Measurements from ENCODE around the gene MAST1. TPM values are rescaled to one million over a fixed set of nuclear protein-coding genes. Genes with fewer than 3 reads are reported as not detected.

The MAST1 gene
- total and polyA plus RNA-seq, 2 experiments from 2014 or later = 13.9 to 19.9 TPM

GRCh38 chr19:12875086-12875485, 36.8 kb downstream of the MAST1 start:
- no peak for ATAC-seq
- Histone ChIP-seq H3K4me3 (no peak overlapping the region), H3K4me2 (no peak overlapping the region), H3K27me3 (ENCODE audit: insufficient read depth) (peaks cover under 1% of the 10 kb centered on the region; the same call in 1 of the 2 replicates), H3K9me2 (ENCODE audit: insufficient read depth) (no peaks in the 10 kb centered on the region), H3K79me2 (replicated peaks; ENCODE audit: insufficient read depth) (no peaks in the 10 kb centered on the region), H3K36me3 (ENCODE audit: insufficient read depth) (no peaks in the 10 kb centered on the region), H2AFZ (no peak overlapping the region), H3K4me1 (ENCODE audit: insufficient read depth) (no peaks in the 10 kb centered on the region), H4K20me1 (replicated peaks; ENCODE audit: insufficient read depth) (no peaks in the 10 kb centered on the region), H3F3A (replicated peaks; ENCODE audit: low read depth) (peaks cover 8% of the 10 kb centered on the region), H3K27ac (ENCODE audit: low read depth) (no peak overlapping the region)
- no peak for DNase-seq (ENCODE audit: low spot score)
- TF ChIP-seq ZNF331 (CRISPR knock-in tag; IDR thresholded peaks at IDR 0.05; ENCODE audit: low read depth) (no peak), POLR2AphosphoS5 (IDR thresholded peaks at IDR 0.05; ENCODE audit: low read depth) (no peak), ETS1 (IDR thresholded peaks at IDR 0.05) (no peak), EZH2 (IDR thresholded peaks at IDR 0.05; ENCODE audit: low read depth, unreplicated experiment) (no peak), EZH2phosphoT487 (IDR thresholded peaks at IDR 0.05; ENCODE audit: unreplicated experiment) (no peak), CTCF (conservative IDR thresholded peaks at IDR 0.05; ENCODE audit: low read depth in 2 of 2) (no peak), ZNF114 (CRISPR knock-in tag; IDR thresholded peaks at IDR 0.05) (no peak), NANOG (IDR thresholded peaks at IDR 0.05; ENCODE audit: borderline replicate concordance) (no peak), ZNF462 (CRISPR knock-in tag; IDR thresholded peaks at IDR 0.05) (no peak), STAT1 (IDR thresholded peaks at IDR 0.05; ENCODE audit: unreplicated experiment) (no peak), JUNB (IDR thresholded peaks at IDR 0.05; ENCODE audit: unreplicated experiment) (no peak), CREB1 (CRISPR knock-in tag; IDR thresholded peaks at IDR 0.05; ENCODE audit: low read depth) (no peak)
- TF ChIP-seq, protein P1, sequence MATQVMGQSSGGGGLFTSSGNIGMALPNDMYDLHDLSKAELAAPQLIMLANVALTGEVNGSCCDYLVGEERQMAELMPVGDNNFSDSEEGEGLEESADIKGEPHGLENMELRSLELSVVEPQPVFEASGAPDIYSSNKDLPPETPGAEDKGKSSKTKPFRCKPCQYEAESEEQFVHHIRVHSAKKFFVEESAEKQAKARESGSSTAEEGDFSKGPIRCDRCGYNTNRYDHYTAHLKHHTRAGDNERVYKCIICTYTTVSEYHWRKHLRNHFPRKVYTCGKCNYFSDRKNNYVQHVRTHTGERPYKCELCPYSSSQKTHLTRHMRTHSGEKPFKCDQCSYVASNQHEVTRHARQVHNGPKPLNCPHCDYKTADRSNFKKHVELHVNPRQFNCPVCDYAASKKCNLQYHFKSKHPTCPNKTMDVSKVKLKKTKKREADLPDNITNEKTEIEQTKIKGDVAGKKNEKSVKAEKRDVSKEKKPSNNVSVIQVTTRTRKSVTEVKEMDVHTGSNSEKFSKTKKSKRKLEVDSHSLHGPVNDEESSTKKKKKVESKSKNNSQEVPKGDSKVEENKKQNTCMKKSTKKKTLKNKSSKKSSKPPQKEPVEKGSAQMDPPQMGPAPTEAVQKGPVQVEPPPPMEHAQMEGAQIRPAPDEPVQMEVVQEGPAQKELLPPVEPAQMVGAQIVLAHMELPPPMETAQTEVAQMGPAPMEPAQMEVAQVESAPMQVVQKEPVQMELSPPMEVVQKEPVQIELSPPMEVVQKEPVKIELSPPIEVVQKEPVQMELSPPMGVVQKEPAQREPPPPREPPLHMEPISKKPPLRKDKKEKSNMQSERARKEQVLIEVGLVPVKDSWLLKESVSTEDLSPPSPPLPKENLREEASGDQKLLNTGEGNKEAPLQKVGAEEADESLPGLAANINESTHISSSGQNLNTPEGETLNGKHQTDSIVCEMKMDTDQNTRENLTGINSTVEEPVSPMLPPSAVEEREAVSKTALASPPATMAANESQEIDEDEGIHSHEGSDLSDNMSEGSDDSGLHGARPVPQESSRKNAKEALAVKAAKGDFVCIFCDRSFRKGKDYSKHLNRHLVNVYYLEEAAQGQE (IDR thresholded peaks at IDR 0.05; ENCODE audit: unreplicated experiment) = no peak
- Mint-ChIP-seq H3K27me3 (ENCODE audit: insufficient read depth, low read depth, poor library complexity) (peaks cover 7% of the 10 kb centered on the region), H3K4me1 (peaks cover 1% of the 10 kb centered on the region; the same call in 1 of the 3 replicates), H3K27ac (no peak overlapping the region), H3K9me3 (peaks cover 13% of the 10 kb centered on the region), H3K4me3 (no peak overlapping the region; the same call in 2 of the 3 replicates), H3K36me3 (ENCODE audit: low read depth) (peaks cover 55% of the 10 kb centered on the region)

All from GM23338 (cell line).